Esophagus muscularis mucosa (tissue), 4 donors: ENCODE measurements around the gene SNX27. TPM values are rescaled to one million over a fixed set of nuclear protein-coding genes. Genes with fewer than 3 reads are reported as not detected.
"Not testable (repeated sequence)": the region's sequence is repeated elsewhere in the genome, so short reads cannot be mapped to it uniquely, and the experiment has no call there.

ENCODE experiments used
- DNase-seq: peaks from one replicate; pipeline ENCODE4 v3.0.0-alpha.2; 2017; ENCODE audit errors: extremely low spot score
- H3K27ac ChIP-seq, 4 donors: fragments of 200-600 bp; sonication (generic); replicated peaks in 1 of 4; 1 replicate in 3 of 4; 2 replicates in 1 of 4; pipeline ENCODE4 v1.5.1; 2016 to 2019; ENCODE audit warnings: mild to moderate bottlenecking in 1 of 4
- H3K27me3 ChIP-seq, 4 donors: fragments of 200-600 bp; sonication (generic); one replicate each; pipeline versions ENCODE4 v1.5.1 to v1.6.0; 2016 to 2019
- H3K36me3 ChIP-seq, 4 donors: fragments of 200-600 bp; sonication (generic); one replicate each; pipeline ENCODE4 v1.5.1; 2016 to 2019
- H3K4me1 ChIP-seq, 4 donors: fragments of 200-600 bp; sonication (generic); one replicate each; pipeline ENCODE4 v1.5.1; 2016 to 2019
- H3K4me3 ChIP-seq, 4 donors: fragments of 200-600 bp; sonication (generic); 1 replicate in 2 of 4; 2 replicates in 2 of 4; pipeline ENCODE4 v1.5.1; 2016 to 2019; ENCODE audit warnings: mild to moderate bottlenecking in 4 of 4, moderate library complexity in 1 of 4
- H3K9me3 ChIP-seq, 4 donors: fragments of 200-600 bp; sonication (generic); 1 replicate in 3 of 4; 2 replicates in 1 of 4; pipeline ENCODE4 v1.5.1; 2016 to 2019
- EP300 ChIP-seq: sonication (generic); formaldehyde crosslinking; IDR thresholded peaks from one replicate; pipeline ENCODE4 v1.6.1; 2017; ENCODE audit warnings: antibody characterized with exemption
- POLR2A ChIP-seq: fragments of 450-650 bp; IDR thresholded peaks from one replicate; pipeline ENCODE4 v1.6.1; 2017; ENCODE audit warnings: antibody characterized with exemption, moderate library complexity, mild to moderate bottlenecking, low read depth
- POLR2AphosphoS5 ChIP-seq, 2 donors: sonication (generic); formaldehyde crosslinking; IDR thresholded peaks; one replicate each; pipeline ENCODE4 v1.6.1; 2017; ENCODE audit warnings: antibody characterized with exemption in 2 of 2
- WGBS: methylation state at CpG from one replicate; pipeline ENCODE4 v1.1.5; 2018; 5-methylcytosine and 5-hydroxymethylcytosine counted together
- intact Hi-C: fragments of 100-400 bp; cut with DNase I; formaldehyde crosslinking; loops from one replicate; pipeline ENCODE4 v1.15.1; 2023
- total RNA-seq, 4 donors: library from RNA; depleted of rRNA; stranded (reverse); fragments of >200 nt; gene quantifications; one replicate each; pipeline versions ENCODE4 v1.1.0 to v1.2.1, GENCODE V29; 2016
- TF ChIP-seq, protein P1 (sequence below), 3 experiments: fragments of 200-600 bp in 2 of 3; fragments of 450-650 bp in 1 of 3; sonication (generic) in 2 of 3; IDR thresholded peaks; one replicate each; pipeline ENCODE4 v1.5.1; 2017 to 2019; ENCODE audit warnings: antibody characterized with exemption in 3 of 3, mild to moderate bottlenecking in 2 of 3, moderate library complexity in 1 of 3

Gene SNX27
- total RNA-seq, 4 donors from 2014 or later: 39.4 to 55.4 (median 49.6) TPM

DNA sequence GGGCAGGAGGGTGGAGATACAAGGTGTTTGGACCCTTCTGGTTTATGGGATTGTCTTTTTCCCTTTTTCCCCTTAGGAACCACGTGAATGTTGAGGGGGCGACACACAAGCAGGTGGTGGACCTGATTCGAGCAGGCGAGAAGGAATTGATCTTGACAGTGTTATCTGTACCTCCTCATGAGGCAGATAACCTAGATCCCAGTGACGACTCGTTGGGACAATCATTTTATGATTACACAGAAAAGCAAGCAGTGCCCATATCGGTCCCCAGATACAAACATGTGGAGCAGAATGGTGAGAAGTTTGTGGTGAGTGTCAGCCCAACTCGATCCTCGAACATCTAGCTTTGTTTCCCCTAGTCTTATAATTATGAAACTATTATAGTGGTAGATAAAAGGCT is 27.0 kb downstream of the SNX27 start:
- Histone ChIP-seq H3K27ac (peak overlapping the region; percentile 24 to 73 (median 37)), H3K9me3 (no peaks in the 10 kb centered on the region), H3K4me1 (peaks cover 14 to 68% (median 62%) of the 10 kb centered on the region in 4 donors), H3K4me3 (no peak overlapping the region), H3K36me3 (peaks cover 0 to 11% (median 4%) of the 10 kb centered on the region in 4 donors), H3K27me3 (no peaks in the 10 kb centered on the region)
- TF ChIP-seq, protein P1, sequence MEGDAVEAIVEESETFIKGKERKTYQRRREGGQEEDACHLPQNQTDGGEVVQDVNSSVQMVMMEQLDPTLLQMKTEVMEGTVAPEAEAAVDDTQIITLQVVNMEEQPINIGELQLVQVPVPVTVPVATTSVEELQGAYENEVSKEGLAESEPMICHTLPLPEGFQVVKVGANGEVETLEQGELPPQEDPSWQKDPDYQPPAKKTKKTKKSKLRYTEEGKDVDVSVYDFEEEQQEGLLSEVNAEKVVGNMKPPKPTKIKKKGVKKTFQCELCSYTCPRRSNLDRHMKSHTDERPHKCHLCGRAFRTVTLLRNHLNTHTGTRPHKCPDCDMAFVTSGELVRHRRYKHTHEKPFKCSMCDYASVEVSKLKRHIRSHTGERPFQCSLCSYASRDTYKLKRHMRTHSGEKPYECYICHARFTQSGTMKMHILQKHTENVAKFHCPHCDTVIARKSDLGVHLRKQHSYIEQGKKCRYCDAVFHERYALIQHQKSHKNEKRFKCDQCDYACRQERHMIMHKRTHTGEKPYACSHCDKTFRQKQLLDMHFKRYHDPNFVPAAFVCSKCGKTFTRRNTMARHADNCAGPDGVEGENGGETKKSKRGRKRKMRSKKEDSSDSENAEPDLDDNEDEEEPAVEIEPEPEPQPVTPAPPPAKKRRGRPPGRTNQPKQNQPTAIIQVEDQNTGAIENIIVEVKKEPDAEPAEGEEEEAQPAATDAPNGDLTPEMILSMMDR (IDR thresholded peaks at IDR 0.05): no peak
- TF ChIP-seq EP300 (no peak), POLR2A (no peak), POLR2AphosphoS5 (IDR thresholded peaks at IDR 0.05) (no peak)
- no peak for DNase-seq
- intact Hi-C loops: no loop called here
- 77% methylated on average over 9 of the region's 9 CpGs for WGBS

DNA sequence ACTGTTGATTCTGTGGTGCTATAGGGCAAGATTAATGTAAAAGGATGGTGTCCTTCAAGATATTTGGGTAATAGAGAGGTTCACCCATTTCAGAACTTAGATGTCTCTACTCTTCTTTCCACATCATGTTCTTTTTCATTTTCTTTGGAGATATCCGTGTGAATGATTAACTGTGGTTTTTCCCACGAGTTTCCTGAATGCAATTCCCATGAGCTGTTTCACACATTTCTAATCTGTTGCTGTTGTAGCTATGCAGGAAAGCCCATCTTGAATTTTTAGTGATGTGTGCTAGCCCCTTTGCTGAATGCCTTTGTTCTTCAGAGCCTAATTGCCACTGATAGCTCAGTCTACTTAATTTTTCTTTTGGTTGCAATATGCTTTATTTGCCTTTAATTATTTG is 27.6 kb downstream of the SNX27 start:
- Histone ChIP-seq H3K9me3 (no peaks in the 10 kb centered on the region), H3K36me3 (peaks cover 0 to 11% (median 4%) of the 10 kb centered on the region in 4 donors), H3K4me1 (peaks cover 14 to 67% (median 60%) of the 10 kb centered on the region in 4 donors), H3K27ac (peak overlapping the region in 3 of 4 donors; percentile 24 to 73 (median 27)), H3K4me3 (no peak overlapping the region), H3K27me3 (no peaks in the 10 kb centered on the region)
- intact Hi-C loops: no loop called here
- 32% methylated on average over 2 of the region's 2 CpGs for WGBS
- DNase-seq: no peak
- no peak for TF ChIP-seq POLR2AphosphoS5 (IDR thresholded peaks at IDR 0.05)
- TF ChIP-seq, protein P1 (IDR thresholded peaks at IDR 0.05): no peak
- no peak for TF ChIP-seq EP300
- no peak for TF ChIP-seq POLR2A

DNA sequence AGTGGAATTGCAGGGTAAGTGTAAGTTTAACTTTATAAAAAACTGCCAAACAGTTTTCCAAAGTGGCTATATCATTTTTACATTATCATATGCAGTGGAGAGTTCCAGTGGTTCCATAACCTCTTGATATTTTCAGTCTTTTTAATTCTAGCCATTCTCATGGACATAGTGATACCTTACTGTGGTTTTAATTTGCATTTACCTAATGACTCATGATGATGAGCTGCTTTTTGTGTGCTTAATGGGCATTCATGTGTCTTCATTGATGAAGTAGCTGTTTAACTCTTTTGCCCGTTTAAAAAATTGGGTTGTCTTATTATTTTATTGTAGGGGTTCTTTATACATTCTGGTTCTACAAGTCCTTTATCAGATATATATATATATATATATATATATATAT is 29.4 kb downstream of the SNX27 start:
- peaks cover 14 to 50% (median 48%) of the 10 kb centered on the region in 4 donors for H3K4me1 ChIP-seq
- H3K4me3 ChIP-seq: no peak overlapping the region
- no peak for DNase-seq
- H3K27me3 ChIP-seq: no peaks in the 10 kb centered on the region
- no peak overlapping the region for H3K27ac ChIP-seq
- no peaks in the 10 kb centered on the region for H3K9me3 ChIP-seq
- intact Hi-C loops: no loop called here
- peaks cover 0 to 11% (median 4%) of the 10 kb centered on the region in 4 donors for H3K36me3 ChIP-seq
- 77% methylated on average over 1 of the region's 1 CpG for WGBS
- TF ChIP-seq POLR2AphosphoS5 (IDR thresholded peaks at IDR 0.05) (no peak), EP300 (no peak), POLR2A (no peak)
- TF ChIP-seq, protein P1 (IDR thresholded peaks at IDR 0.05): no peak

DNA sequence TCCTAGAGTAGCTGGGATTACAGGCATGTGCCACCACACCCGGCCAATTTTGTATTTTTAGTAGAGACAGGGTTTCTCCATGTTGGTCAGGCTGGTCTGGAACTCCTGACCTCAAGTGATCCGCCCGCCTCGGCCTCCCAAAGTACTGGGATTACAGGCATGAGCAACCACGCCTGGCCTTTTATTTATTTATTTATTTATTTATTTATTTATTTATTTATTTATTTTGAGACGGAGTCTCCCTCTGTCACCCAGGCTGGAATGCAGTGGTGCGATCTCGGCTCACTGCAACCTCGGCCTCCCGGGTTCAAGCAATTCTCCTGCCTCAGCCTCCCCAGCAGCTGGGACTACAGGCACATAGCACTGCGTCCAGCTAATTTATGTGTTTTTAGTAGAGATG is 31.2 kb downstream of the SNX27 start:
- H3K4me1 ChIP-seq: peaks cover 8 to 32% (median 30%) of the 10 kb centered on the region in 4 donors
- 91% methylated on average over 11 of the region's 11 CpGs for WGBS
- H3K4me3 ChIP-seq, intact Hi-C loops, H3K9me3 ChIP-seq, H3K27ac ChIP-seq, H3K27me3 ChIP-seq, DNase-seq: not testable (repeated sequence)
- peaks cover 0 to 12% (median 5%) of the 10 kb centered on the region in 4 donors for H3K36me3 ChIP-seq

DNA sequence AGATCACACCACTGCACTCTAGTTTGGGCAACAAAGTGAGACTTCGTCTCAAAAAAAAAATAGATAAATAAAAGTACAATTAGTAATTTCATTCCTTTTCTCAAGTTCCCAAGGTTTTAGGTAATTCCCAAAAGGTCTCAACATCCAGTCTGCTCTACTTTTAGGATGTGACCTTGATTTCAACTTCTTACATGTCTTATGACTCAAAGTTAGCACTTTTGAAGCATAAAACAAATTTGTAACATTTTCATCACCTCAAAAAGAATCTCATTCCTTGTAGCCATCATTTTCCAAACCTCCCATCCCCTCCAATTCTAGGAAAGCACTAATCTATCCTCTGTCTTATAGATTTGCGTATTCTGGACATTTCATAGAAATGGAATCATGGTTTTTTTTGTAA is 32.2 kb downstream of the SNX27 start:
- H3K27ac ChIP-seq: no peak overlapping the region
- H3K9me3 ChIP-seq: no peaks in the 10 kb centered on the region
- DNase-seq: no peak
- H3K4me3 ChIP-seq: no peak overlapping the region
- H3K36me3 ChIP-seq: peaks cover 3 to 21% (median 7%) of the 10 kb centered on the region in 4 donors
- no peaks in the 10 kb centered on the region for H3K27me3 ChIP-seq
- 74% methylated on average over 2 of the region's 2 CpGs for WGBS
- intact Hi-C loops: no loop called here
- no peak for TF ChIP-seq POLR2AphosphoS5 (IDR thresholded peaks at IDR 0.05)
- TF ChIP-seq, protein P1 (IDR thresholded peaks at IDR 0.05): no peak
- no peak for TF ChIP-seq POLR2A
- TF ChIP-seq EP300: no peak
- peaks cover 0 to 24% (median 21%) of the 10 kb centered on the region in 4 donors for H3K4me1 ChIP-seq
